Activated T-cell treated with anti-CD3 and anti-CD28 coated beads for 1 hour (primary cell): ENCODE results near the gene PLXND1.

Experiments used
- DNase-seq: peaks from one replicate; pipeline ENCODE4 v3.0.0-alpha.2; 2020; ENCODE audit warnings: low read depth

The PLXND1 gene

GRCh38 chr3:129582799-129583198 is 23.7 kb downstream of the PLXND1 start:
- no peak for DNase-seq

GRCh38 chr3:129581623-129582022 is 24.9 kb downstream of the PLXND1 start:
- DNase-seq = no peak

GRCh38 chr3:129579991-129580390 is 26.5 kb downstream of the PLXND1 start:
- no peak for DNase-seq

- no peak for DNase-seq
Observed at GRCh38 chr3:129577925-129578786, 28.3 kb downstream of the PLXND1 start.

- no peak for DNase-seq
Observed at GRCh38 chr3:129577366-129577765, 29.1 kb downstream of the PLXND1 start.

- peak; percentile 31 for DNase-seq
Observed at GRCh38 chr3:129576514-129577352, 29.7 kb downstream of the PLXND1 start.

GRCh38 chr3:129575997-129576384 is 30.5 kb downstream of the PLXND1 start:
- DNase-seq = no peak

- no peak for DNase-seq
Observed at GRCh38 chr3:129575233-129575996, 31.1 kb downstream of the PLXND1 start.

- DNase-seq = no peak
Observed at GRCh38 chr3:129574206-129574605, 32.3 kb downstream of the PLXND1 start.

- DNase-seq = no peak
Observed at GRCh38 chr3:129573493-129573892, 33.0 kb downstream of the PLXND1 start.

GRCh38 chr3:129572603-129573002 is 33.9 kb downstream of the PLXND1 start:
- DNase-seq = no peak

- DNase-seq = no peak
Observed at GRCh38 chr3:129571605-129572547, 34.6 kb downstream of the PLXND1 start.

GRCh38 chr3:129569856-129570255 is 36.6 kb downstream of the PLXND1 start:
- DNase-seq = no peak

GRCh38 chr3:129567939-129568338 is 38.5 kb downstream of the PLXND1 start:
- DNase-seq = no peak

- no peak for DNase-seq
Observed at GRCh38 chr3:129567176-129567705, 39.2 kb downstream of the PLXND1 start.

- no peak for DNase-seq
Observed at GRCh38 chr3:129565902-129566301, 40.6 kb downstream of the PLXND1 start.

- no peak for DNase-seq
Observed at GRCh38 chr3:129564981-129565644, 41.4 kb downstream of the PLXND1 start.

GRCh38 chr3:129563850-129564535 is 42.5 kb downstream of the PLXND1 start:
- no peak for DNase-seq

- no peak for DNase-seq
Observed at GRCh38 chr3:129563332-129563731, 43.1 kb downstream of the PLXND1 start.

GRCh38 chr3:129562803-129563202 is 43.7 kb downstream of the PLXND1 start:
- DNase-seq = no peak
